ENCODE results near the gene GNG13.

DNA sequence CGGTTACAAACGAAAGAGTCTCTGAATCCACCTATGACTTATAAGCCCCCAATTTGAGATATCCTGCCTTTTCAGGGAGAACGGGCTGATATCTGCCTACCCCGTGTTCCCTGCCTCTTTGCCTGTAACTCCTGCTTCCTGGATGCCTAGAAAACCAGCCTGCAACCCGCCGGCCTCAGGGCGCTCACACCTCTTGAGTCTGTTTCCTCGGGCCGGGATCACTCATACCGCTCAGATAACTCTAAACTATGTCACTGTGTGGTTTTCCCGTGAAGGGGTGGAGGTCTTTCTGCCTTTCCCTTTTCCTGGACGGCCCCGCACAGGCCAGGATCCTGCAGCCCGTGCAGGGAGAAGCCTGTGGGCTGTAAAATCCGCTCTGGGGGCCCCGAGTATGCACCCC lies 22.7 kb downstream of the GNG13 start:
- TF ChIP-seq POLR2AphosphoS5 (IDR thresholded peaks at IDR 0.05; ENCODE audit: control insufficient read depth, insufficient read depth, low read depth, low read length) (no peak), FOXJ3 (CRISPR knock-in tag; IDR thresholded peaks at IDR 0.05) (no peak), EGR1 (conservative IDR thresholded peaks at IDR 0.05) (no peak), ZKSCAN1 (IDR thresholded peaks at IDR 0.05; ENCODE audit: low read depth, low read length) (no peak)

Measured in K562 (cell line).